DOHH2 (cell line): ENCODE results near the gene SYNGAP1.

Source experiments
- H3F3A ChIP-seq: fragments of 200-600 bp; sonication (generic), shearing (Covaris generic); 2 replicates; pipeline ENCODE4 v1.6.0; 2016; ENCODE audit warnings: antibody characterized with exemption, mild to moderate bottlenecking; ENCODE audit not compliant: control insufficient read depth, insufficient read depth
- H3K27ac ChIP-seq: fragments of 200-600 bp; sonication (generic); 2 replicates; pipeline ENCODE4 v1.5.1; 2014; ENCODE audit warnings: low read depth, mild to moderate bottlenecking, low read length, moderate library complexity
- H3K27me3 ChIP-seq: fragments of 200-600 bp; sonication (generic); 2 replicates; pipeline ENCODE4 v1.6.1; 2014; ENCODE audit warnings: mild to moderate bottlenecking, low read length, mixed read lengths; ENCODE audit not compliant: control insufficient read depth
- H3K36me3 ChIP-seq: fragments of 200-600 bp; sonication (generic); 2 replicates; pipeline ENCODE4 v1.6.1; 2014; ENCODE audit warnings: mild to moderate bottlenecking, low read length, moderate library complexity, mixed read lengths; ENCODE audit not compliant: control insufficient read depth
- H3K4me1 ChIP-seq: fragments of 200-600 bp; sonication (generic); 2 replicates; pipeline ENCODE4 v1.6.1; 2014; ENCODE audit warnings: mild to moderate bottlenecking, low read length, mixed read lengths; ENCODE audit not compliant: control insufficient read depth
- H3K4me2 ChIP-seq: fragments of 200-600 bp; sonication (generic); 2 replicates; pipeline ENCODE4 v1.6.0; 2014; ENCODE audit warnings: mild to moderate bottlenecking, low read length, moderate library complexity
- H3K4me3 ChIP-seq: fragments of 200-600 bp; sonication (generic); 2 replicates; pipeline ENCODE4 v1.5.1; 2014; ENCODE audit warnings: mild to moderate bottlenecking, low read length, mixed read lengths
- H3K79me2 ChIP-seq: fragments of 200-600 bp; sonication (generic); 2 replicates; pipeline ENCODE4 v1.6.1; 2014; ENCODE audit warnings: mild to moderate bottlenecking, low read length, mixed read lengths; ENCODE audit not compliant: control insufficient read depth
- H3K9me2 ChIP-seq: fragments of 200-600 bp; sonication (generic); replicated peaks from 2 replicates; pipeline ENCODE4 v1.6.1; 2014; ENCODE audit warnings: mild to moderate bottlenecking, low read length, mixed read lengths; ENCODE audit not compliant: control insufficient read depth
- H3K9me3 ChIP-seq: fragments of 200-600 bp; sonication (generic); 2 replicates; pipeline ENCODE4 v1.6.1; 2014; ENCODE audit warnings: antibody characterized with exemption, low read length, mixed read lengths; ENCODE audit not compliant: control insufficient read depth, insufficient read depth
- H4K20me1 ChIP-seq: fragments of 200-600 bp; sonication (generic); 2 replicates; pipeline ENCODE4 v1.6.0; 2014; ENCODE audit warnings: low read depth, mild to moderate bottlenecking, antibody characterized with exemption, low read length, moderate library complexity; ENCODE audit not compliant: control insufficient read depth, insufficient read depth
- EZH2phosphoT487 ChIP-seq: fragments of 200-600 bp; sonication (generic); IDR thresholded peaks from 2 replicates; pipeline ENCODE4 v1.6.1; 2017; ENCODE audit warnings: borderline replicate concordance, mild to moderate bottlenecking, antibody characterized with exemption, low read length, moderate library complexity, mixed read lengths
- TF ChIP-seq, protein P1 (sequence below): fragments of 200-600 bp; sonication (generic); IDR thresholded peaks from one replicate; pipeline ENCODE4 v1.5.1; 2014; ENCODE audit warnings: antibody characterized with exemption, mild to moderate bottlenecking, low read depth, low read length; ENCODE audit not compliant: poor library complexity, severe bottlenecking

SYNGAP1 gene

GRCh38 chr6:33434961-33435360 is 15.1 kb downstream of the SYNGAP1 start:
- Histone ChIP-seq H3F3A (peaks cover 8% of the 10 kb centered on the region; the same call in 1 of the 2 replicates), H3K9me2 (no peaks in the 10 kb centered on the region), H3K4me2 (no peak overlapping the region), H3K27ac (no peak overlapping the region), H3K79me2 (peaks cover 24% of the 10 kb centered on the region), H3K27me3 (no peaks in the 10 kb centered on the region), H3K4me3 (no peak overlapping the region), H4K20me1 (no peaks in the 10 kb centered on the region), H3K9me3 (no peaks in the 10 kb centered on the region), H3K4me1 (peaks cover 32% of the 10 kb centered on the region), H3K36me3 (peaks cover 38% of the 10 kb centered on the region)
- TF ChIP-seq, protein P1, sequence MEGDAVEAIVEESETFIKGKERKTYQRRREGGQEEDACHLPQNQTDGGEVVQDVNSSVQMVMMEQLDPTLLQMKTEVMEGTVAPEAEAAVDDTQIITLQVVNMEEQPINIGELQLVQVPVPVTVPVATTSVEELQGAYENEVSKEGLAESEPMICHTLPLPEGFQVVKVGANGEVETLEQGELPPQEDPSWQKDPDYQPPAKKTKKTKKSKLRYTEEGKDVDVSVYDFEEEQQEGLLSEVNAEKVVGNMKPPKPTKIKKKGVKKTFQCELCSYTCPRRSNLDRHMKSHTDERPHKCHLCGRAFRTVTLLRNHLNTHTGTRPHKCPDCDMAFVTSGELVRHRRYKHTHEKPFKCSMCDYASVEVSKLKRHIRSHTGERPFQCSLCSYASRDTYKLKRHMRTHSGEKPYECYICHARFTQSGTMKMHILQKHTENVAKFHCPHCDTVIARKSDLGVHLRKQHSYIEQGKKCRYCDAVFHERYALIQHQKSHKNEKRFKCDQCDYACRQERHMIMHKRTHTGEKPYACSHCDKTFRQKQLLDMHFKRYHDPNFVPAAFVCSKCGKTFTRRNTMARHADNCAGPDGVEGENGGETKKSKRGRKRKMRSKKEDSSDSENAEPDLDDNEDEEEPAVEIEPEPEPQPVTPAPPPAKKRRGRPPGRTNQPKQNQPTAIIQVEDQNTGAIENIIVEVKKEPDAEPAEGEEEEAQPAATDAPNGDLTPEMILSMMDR = no peak
- TF ChIP-seq EZH2phosphoT487 = no peak

DNA sequence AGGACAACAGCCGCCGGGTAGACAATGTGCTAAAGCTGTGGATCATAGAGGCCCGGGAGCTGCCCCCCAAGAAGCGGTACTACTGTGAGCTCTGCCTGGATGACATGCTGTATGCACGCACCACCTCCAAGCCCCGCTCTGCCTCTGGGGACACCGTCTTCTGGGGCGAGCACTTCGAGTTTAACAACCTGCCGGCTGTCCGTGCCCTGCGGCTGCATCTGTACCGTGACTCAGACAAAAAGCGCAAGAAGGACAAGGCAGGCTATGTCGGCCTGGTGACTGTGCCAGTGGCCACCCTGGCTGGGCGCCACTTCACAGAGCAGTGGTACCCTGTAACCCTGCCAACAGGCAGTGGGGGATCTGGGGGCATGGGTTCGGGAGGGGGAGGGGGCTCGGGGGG is 17.8 kb downstream of the SYNGAP1 start:
- H3K27me3 ChIP-seq = no peaks in the 10 kb centered on the region
- H3K9me2 ChIP-seq = no peaks in the 10 kb centered on the region
- no peaks in the 10 kb centered on the region for H3K9me3 ChIP-seq
- TF ChIP-seq, protein P1 = no peak
- H3F3A ChIP-seq = no peaks in the 10 kb centered on the region
- no peak overlapping the region for H3K27ac ChIP-seq
- no peak overlapping the region for H3K4me3 ChIP-seq
- no peak overlapping the region for H3K4me2 ChIP-seq
- peaks cover 58% of the 10 kb centered on the region for H3K36me3 ChIP-seq
- peaks cover 4% of the 10 kb centered on the region for H3K79me2 ChIP-seq
- H3K4me1 ChIP-seq = peaks cover 5% of the 10 kb centered on the region
- no peaks in the 10 kb centered on the region for H4K20me1 ChIP-seq

DNA sequence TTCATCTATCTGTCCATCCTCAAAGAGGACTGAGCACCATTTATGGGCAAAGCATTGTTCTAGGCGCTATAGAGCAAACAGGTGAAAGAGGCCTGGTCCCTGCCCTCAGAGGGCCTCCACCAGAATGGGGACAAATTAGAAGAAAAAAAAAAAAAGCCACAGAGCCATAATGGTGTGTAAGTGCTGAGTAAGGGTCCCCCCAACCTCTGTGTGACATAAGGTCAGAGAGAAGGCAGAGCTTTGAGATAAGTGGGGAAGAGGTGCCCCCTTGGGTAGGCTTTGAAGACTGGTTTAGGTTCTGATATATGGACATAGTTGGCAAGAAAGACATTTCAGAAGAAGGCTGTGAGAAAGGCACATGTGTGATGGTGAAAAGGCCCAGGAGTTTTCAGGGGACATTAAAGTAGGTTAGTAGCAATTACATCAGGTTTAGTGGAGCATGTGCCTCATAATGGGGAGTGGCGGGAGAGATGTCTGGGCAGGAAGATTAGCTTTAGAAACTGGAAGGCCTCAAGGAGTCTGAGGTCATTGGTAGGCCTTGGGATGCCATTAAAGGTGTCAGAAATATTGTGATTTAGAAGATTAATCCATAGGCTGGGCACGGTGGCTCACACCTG is 19.2 kb downstream of the SYNGAP1 start:
- TF ChIP-seq EZH2phosphoT487 = no peak
- TF ChIP-seq, protein P1 = no peak
- no peaks in the 10 kb centered on the region for H3K9me3 ChIP-seq
- no peaks in the 10 kb centered on the region for H3K4me1 ChIP-seq
- no peak overlapping the region for H3K4me2 ChIP-seq
- H3K4me3 ChIP-seq = no peak overlapping the region
- no peaks in the 10 kb centered on the region for H3K27me3 ChIP-seq
- no peaks in the 10 kb centered on the region for H3K79me2 ChIP-seq
- H3K9me2 ChIP-seq = no peaks in the 10 kb centered on the region
- peaks cover 65% of the 10 kb centered on the region for H3K36me3 ChIP-seq
- no peak overlapping the region for H3K27ac ChIP-seq
- H3F3A ChIP-seq = no peaks in the 10 kb centered on the region
- no peaks in the 10 kb centered on the region for H4K20me1 ChIP-seq
